GM12878 (cell line): Measurements from ENCODE around the gene FHL1.

Experiments
- FOS ChIP-seq: IDR thresholded peaks from 3 replicates; pipeline ENCODE4 v1.6.1; 2011; ENCODE audit warnings: borderline replicate concordance; ENCODE audit not compliant: insufficient read length; ENCODE audit errors: extremely low read depth
- ZNF592 ChIP-seq: fragments of 450-650 bp; IDR thresholded peaks from 2 replicates; pipeline ENCODE4 v1.6.1; 2017; ENCODE audit warnings: mild to moderate bottlenecking, moderate library complexity
- TF ChIP-seq, protein P1 (sequence below): IDR thresholded peaks from 2 replicates; pipeline ENCODE4 v1.6.1; 2012; ENCODE audit warnings: mild to moderate bottlenecking, low read depth, low read length
- TF ChIP-seq, protein P2 (sequence below): fragments of 450-650 bp; IDR thresholded peaks from 2 replicates; pipeline ENCODE4 v1.6.1; 2016; ENCODE audit warnings: mild to moderate bottlenecking, moderate library complexity, borderline replicate concordance

DNA sequence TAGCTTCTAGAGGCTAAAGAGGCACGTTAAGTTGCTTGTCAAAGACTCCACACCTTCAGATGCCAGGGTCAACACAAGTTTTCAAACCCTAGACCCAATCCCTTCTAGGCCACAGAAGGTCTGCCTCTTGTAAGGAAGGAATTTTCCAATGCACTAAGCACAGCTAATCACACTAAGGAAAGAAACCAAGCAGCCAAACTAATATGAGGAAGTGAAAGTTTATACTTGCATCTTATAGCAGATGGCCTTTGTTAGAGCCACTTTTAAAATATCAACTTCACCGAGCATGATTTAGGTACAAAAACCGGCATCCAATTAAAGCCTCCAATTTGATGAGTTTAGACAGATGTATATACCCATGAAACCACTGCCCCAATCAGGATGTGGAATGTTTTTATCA is 9.9 kb downstream of the FHL1 start:
- TF ChIP-seq ZNF592 (no peak), FOS (no peak)
- TF ChIP-seq, protein P1, sequence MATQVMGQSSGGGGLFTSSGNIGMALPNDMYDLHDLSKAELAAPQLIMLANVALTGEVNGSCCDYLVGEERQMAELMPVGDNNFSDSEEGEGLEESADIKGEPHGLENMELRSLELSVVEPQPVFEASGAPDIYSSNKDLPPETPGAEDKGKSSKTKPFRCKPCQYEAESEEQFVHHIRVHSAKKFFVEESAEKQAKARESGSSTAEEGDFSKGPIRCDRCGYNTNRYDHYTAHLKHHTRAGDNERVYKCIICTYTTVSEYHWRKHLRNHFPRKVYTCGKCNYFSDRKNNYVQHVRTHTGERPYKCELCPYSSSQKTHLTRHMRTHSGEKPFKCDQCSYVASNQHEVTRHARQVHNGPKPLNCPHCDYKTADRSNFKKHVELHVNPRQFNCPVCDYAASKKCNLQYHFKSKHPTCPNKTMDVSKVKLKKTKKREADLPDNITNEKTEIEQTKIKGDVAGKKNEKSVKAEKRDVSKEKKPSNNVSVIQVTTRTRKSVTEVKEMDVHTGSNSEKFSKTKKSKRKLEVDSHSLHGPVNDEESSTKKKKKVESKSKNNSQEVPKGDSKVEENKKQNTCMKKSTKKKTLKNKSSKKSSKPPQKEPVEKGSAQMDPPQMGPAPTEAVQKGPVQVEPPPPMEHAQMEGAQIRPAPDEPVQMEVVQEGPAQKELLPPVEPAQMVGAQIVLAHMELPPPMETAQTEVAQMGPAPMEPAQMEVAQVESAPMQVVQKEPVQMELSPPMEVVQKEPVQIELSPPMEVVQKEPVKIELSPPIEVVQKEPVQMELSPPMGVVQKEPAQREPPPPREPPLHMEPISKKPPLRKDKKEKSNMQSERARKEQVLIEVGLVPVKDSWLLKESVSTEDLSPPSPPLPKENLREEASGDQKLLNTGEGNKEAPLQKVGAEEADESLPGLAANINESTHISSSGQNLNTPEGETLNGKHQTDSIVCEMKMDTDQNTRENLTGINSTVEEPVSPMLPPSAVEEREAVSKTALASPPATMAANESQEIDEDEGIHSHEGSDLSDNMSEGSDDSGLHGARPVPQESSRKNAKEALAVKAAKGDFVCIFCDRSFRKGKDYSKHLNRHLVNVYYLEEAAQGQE, result no peak
- TF ChIP-seq, protein P2, sequence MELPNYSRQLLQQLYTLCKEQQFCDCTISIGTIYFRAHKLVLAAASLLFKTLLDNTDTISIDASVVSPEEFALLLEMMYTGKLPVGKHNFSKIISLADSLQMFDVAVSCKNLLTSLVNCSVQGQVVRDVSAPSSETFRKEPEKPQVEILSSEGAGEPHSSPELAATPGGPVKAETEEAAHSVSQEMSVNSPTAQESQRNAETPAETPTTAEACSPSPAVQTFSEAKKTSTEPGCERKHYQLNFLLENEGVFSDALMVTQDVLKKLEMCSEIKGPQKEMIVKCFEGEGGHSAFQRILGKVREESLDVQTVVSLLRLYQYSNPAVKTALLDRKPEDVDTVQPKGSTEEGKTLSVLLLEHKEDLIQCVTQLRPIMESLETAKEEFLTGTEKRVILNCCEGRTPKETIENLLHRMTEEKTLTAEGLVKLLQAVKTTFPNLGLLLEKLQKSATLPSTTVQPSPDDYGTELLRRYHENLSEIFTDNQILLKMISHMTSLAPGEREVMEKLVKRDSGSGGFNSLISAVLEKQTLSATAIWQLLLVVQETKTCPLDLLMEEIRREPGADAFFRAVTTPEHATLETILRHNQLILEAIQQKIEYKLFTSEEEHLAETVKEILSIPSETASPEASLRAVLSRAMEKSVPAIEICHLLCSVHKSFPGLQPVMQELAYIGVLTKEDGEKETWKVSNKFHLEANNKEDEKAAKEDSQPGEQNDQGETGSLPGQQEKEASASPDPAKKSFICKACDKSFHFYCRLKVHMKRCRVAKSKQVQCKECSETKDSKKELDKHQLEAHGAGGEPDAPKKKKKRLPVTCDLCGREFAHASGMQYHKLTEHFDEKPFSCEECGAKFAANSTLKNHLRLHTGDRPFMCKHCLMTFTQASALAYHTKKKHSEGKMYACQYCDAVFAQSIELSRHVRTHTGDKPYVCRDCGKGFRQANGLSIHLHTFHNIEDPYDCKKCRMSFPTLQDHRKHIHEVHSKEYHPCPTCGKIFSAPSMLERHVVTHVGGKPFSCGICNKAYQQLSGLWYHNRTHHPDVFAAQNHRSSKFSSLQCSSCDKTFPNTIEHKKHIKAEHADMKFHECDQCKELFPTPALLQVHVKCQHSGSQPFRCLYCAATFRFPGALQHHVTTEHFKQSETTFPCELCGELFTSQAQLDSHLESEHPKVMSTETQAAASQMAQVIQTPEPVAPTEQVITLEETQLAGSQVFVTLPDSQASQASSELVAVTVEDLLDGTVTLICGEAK, result no peak
